GM19351 (cell line): ENCODE results near the gene DENND5B.

Source experiments
- ATAC-seq: cut with Tn5 transposase; IDR thresholded peaks from one replicate; pipeline ENCODE4 v1.9.1; 2021; ENCODE audit warnings: mild to moderate bottlenecking, moderate library complexity; ENCODE audit not compliant: unreplicated experiment

Gene DENND5B

DNA sequence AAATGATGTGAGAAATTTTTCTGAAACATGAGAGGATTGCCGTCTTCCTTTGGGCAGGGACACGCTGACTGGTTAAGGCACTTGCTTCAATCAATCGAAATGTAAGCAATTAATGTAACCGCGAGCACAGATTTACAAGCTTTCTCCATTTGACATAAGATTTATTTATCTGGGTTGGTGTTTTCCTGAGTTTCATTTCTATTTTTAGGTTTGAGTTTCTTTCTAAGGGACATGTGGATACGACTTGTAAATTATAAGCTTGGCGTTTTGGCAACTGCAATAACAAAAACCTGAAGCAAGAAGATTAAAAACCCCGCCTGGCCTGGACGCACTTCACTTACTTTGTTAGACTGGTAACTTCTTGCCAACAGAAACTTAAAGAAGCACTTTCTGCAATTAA, 244.7 kb downstream of the DENND5B start:
- ATAC-seq = no peak

DNA sequence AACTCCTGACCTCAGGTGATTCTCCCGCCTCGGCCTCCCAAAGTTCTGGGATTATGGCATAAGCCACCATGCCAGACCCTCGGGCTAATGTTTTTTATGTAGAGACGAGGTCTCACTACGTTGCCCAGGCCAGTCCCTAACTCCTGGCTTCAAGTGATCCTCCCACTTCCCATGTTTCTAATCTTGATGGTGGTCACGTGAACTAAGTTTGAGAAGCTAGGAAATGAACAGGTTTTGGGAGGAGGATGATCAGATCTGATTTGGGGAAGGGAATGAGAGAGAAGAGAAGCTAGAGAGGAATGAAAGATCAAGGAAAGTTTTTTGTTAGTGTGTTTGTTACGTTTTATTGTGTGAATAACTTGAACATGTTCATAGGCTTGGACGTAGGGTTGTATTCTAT, 247.8 kb downstream of the DENND5B start:
- no peak for ATAC-seq

DNA sequence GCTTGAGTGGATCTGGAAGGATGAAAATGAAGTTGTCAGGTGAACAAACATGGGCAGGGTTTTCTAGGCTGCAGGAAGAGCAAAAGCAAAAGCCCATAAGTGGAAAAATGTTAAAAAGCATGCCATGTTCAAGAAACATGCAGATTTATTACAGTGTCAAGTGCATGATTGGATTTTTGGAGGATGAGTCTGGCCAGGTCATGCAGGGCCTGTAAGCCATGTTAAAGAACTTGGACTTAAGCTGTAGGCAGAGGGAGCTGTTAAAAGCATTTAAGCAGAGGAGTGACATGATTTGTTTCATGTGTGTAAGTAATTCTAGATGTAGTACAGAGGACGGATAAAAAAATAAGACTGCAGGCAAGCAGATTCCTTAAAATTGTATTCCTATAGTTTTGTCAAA, 248.7 kb downstream of the DENND5B start:
- ATAC-seq = no peak

DNA sequence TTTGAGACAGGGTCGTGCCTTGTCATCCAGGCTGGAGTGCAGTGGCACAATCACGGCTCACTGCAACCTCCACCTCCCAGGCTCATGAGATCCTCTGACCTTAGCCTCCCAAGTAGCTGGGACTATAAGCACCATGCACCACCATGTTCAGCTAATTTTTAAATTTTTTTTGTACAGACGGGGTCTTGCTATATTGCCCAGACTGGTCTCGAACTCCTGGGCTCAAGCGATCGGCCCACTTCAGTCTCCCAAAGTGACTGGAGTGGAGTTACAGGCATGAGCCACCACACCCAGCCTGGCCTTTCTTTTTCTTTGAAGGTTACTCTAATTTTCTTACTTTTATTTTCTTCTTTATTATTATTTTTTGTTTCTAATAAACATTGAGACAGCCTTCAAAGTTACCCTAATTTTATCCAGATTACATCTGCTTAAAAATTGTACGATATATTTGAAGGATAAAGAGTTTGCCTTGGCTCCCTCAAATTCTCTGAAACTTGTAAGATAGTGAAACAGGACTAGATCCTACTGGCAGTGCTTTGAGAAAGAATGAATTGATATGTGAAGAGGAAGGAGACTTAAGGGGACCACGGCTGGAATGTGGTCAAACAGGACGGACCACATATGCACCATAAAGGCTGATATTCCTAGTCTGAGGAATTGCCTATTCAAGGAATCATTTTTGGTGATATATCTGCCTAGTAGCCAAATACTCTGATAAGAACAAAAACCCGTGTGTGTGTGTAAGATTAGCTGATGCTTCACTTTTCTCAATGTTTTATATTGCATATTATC, 250.9 kb downstream of the DENND5B start:
- no peak for ATAC-seq

DNA sequence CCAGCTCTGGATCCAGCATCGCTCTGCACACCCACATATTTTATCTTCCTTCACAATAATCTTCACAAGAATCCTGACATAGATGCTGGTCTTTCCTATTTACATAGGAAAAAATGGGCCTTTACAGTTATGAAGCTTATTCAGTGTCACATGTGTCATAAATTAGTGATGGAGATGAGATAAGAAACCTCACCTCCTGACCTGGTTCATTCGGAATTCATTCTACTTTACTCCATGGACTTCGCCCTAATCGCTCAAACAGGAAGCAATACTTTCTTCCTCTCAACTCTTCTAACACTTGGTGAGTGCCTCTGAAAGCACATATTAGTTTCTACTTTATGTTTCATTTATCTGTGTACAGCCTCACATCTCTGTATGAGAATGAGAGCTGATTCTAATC, 253.0 kb downstream of the DENND5B start:
- ATAC-seq = no peak
